Measurements from ENCODE around the gene DNM3.
"Not testable (repeated sequence)": the region's sequence is repeated elsewhere in the genome, so short reads cannot be mapped to it uniquely, and the experiment has no call there.

The DNM3 gene

GRCh38 chr1:172344444-172344843 is 503.1 kb downstream of the DNM3 start:
- no peak for DNase-seq

DNA sequence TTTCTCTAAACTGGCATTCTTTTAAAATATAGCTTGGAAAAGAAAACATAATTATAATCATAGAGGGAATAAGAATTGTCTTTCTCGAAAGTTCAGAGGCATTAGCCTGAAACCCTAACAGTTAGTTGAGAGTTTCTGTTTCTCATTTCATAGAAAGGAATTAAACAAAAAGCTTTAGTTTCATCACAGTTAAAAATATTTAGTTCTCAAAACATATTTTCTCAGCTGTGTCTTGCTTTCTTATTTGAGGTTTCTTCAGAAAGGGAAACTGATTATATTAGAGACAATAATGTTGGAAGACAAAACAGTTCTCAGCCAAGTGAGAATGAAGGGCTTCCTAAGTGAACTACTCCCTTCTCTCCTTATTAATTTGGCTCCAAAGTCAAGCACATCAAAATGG is 503.8 kb downstream of the DNM3 start:
- DNase-seq, result no peak

DNA sequence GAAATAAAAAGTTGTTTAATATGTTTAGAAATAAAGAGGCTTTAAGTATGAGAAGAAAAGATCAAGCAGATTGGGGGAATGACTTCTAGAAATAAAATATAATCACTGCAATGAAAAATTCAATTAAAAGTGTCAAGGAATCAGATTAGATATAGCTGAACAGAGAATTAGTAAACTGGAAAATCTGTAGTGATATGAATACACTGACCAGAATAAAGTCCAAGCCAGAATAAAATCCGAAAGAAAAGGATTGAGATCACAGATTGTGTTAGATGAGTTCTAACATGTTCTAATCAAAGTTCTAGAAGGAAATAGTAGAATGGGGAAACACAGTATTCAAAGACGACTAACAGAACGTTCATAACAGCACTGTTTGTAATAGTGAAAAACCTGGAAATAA is 506.1 kb downstream of the DNM3 start:
- DNase-seq, result no peak

- DNase-seq, result peak; percentile 23
Measured at GRCh38 chr1:172350856-172351255, 509.6 kb downstream of the DNM3 start.

GRCh38 chr1:172351346-172351745 is 510.0 kb downstream of the DNM3 start:
- peak; percentile 59 for DNase-seq

GRCh38 chr1:172351754-172352161 is 510.5 kb downstream of the DNM3 start:
- peak; percentile 85 for DNase-seq

- peak; percentile 39 for DNase-seq
Measured at GRCh38 chr1:172352435-172352834, 511.1 kb downstream of the DNM3 start.

DNA sequence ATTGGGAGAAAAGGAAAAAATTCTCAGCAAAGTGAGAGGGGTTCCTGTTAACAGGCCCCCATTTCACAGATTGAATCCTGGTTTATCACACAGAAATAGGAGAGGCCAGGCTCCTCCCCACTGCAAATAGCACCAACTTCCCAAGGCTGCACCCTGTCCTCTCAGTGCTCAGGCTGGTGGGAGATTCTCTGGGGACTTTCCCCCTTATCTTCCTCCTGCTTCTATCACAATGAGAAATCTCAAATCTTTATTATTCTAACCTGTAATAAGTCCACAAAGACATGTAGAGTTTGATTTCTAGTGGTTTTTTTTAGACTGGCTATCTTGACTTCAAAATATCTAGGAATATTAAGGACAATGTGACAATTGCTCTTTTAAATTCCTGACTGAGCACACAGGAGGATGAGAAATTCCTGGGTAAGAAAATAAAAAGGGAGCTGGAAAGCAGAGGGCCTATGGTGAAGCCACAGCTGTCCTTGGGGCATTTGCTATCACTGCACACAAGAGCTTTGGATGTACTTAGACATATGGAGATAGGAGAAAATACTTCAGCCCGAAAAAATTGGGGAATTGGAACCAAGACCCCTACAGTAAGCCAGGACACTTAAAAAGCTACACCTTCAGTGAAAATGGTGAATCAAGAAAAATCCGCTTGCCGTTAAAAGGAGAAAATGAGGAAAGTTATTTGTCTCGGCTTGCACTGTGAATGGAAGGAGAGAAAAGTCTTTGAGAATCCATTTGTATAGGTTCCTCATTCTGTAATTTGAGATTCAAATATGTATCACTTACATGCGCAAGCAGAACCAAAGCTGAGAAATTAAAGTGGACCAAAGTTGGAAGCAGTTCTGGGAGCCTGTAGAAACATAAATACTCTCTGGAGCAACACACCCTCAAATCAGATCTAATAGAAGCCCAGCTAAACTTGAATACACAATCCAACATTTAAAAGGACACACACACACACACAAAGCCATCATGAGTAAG is 513.3 kb downstream of the DNM3 start:
- no peak for DNase-seq

DNA sequence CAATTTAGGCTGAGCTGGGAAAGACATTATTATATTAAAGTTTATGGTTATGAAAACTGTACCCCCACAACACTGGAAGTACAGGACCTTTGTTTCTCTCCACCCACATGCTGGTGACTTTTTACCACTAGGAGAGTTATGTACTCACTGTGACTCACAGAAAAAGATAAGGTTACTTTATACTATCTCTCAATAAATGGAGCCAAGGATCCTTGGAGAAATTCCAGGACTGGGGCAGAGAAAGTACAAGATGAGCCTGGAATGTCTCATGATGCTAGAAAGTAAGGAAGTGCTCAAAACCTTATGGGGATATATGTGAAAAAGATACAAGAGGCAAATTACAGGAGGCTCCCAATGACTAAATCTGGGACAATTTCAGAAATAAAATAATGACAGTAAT is 515.3 kb downstream of the DNM3 start:
- DNase-seq, result peak; percentile 91

DNA sequence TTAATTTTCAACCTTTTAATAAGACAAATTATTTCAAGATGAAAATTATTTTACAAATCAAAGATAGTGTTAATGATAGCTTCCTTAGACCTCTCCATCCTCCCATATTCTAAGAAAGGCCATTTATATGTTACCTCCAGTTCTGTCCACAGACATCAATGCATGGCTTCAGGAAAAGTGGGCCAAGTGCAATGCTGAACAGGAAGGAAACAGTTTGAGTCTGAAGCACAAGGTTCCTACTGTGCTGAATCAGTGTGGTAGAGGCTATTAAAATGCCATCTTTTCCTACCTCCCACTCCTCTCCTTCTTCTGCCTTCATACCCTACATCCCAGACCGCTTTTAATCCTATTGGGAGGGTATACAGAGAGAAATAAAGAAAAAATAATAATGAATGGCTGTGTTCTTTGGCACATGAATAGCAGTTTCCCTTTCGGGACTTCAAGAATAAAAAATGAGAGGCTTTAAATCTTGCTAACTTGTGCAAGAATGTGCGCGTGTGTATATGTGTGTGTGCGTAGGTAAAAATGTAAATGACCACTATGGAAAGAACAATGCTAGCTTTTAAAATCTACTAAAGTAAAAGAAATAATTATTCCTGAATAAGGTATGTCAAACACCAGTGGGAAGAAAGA is 516.6 kb downstream of the DNM3 start:
- no peak for DNase-seq

DNA sequence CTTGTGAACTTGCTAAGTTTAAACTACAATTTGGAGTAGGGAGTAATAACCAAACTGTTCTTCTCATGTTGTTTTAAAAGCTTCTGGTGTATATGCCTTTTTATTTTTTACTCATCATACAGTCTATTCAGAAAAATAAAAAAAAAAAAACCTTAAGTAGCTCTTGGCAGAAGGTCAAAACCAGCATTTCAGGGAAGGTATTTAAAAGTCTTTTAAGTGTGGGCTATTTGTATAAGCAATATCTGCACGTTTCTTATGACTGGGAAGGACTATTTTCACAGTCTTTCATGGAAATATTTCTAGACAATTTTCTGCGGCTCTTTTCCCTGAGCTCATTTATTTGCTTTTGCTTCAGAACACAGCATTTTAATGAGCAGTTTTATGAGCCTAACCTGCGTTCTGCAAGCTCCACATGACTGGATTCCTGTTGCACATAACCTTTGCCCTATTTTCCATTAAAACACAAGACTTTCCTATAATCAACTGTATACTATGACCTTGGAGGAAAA is 518.2 kb downstream of the DNM3 start:
- DNase-seq, result peak; percentile 86

DNA sequence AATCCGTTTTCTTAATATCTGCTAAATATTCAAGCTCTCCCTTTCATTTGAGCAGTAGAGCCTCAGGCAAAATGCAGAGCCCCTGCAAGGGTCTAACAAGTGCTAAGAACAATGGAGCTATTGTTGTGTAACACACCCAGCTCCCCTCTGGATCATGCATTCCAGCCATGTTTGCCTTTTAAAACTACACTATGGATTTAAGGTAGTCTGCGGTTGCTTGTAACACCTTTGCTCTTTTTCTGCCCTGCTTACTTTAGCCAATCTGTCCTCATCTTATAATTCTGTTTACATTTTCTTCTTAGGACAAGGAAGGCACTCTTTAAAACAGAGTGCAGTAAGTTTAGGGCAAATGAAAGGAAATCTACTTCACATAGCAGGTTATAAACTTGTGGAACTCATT is 519.2 kb downstream of the DNM3 start:
- DNase-seq, result no peak

DNA sequence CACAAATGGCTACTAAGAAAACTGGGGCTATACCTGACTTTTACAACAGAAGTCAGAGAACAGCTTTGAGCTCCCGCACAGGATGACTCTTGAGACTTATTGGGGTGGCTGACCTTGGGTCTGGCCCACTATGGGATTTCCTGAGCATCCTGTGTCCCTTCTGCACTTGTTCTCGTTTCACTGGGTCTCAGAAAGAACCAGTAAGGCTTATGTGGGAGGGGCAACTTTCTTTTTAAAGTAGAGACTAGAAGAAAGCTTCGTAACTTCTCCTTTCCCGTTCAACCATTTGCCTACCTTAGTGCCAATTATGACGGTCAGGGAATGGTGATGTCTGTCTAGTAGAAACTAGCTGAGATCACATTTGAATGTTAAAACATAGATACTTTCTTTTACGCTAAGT is 519.7 kb downstream of the DNM3 start:
- DNase-seq, result no peak

DNA sequence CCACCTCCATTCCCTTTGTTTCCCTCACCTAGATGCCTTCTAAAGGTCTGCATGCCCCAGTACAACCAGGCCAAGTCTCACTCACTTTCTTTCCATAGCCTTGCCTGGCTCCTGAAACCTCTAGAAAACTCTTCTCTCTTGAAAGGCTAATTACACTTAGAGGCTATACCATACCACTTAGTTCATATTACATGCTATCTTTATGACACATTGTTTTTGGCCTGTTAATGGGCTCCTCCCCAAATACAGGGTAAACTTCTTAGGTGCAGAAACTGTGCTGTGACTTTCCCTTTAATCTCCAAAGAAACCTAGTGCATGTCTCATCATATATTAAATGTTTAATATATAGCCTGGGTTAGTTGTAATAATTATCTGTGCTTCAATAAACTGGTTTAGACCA is 522.6 kb downstream of the DNM3 start:
- DNase-seq, result no peak

- not testable (repeated sequence) for DNase-seq
Measured at GRCh38 chr1:172371646-172372045, 530.3 kb downstream of the DNM3 start.

GRCh38 chr1:172373864-172374263 is 532.6 kb downstream of the DNM3 start:
- no peak for DNase-seq

- no peak for DNase-seq
Measured at GRCh38 chr1:172375211-172375631, 533.9 kb downstream of the DNM3 start.

GRCh38 chr1:172376431-172376830 is 535.1 kb downstream of the DNM3 start:
- DNase-seq, result no peak

- no peak for DNase-seq
Measured at GRCh38 chr1:172377565-172377964, 536.3 kb downstream of the DNM3 start.

- peak; percentile 25 for DNase-seq
Measured at GRCh38 chr1:172378109-172378760, 536.9 kb downstream of the DNM3 start.

DNA sequence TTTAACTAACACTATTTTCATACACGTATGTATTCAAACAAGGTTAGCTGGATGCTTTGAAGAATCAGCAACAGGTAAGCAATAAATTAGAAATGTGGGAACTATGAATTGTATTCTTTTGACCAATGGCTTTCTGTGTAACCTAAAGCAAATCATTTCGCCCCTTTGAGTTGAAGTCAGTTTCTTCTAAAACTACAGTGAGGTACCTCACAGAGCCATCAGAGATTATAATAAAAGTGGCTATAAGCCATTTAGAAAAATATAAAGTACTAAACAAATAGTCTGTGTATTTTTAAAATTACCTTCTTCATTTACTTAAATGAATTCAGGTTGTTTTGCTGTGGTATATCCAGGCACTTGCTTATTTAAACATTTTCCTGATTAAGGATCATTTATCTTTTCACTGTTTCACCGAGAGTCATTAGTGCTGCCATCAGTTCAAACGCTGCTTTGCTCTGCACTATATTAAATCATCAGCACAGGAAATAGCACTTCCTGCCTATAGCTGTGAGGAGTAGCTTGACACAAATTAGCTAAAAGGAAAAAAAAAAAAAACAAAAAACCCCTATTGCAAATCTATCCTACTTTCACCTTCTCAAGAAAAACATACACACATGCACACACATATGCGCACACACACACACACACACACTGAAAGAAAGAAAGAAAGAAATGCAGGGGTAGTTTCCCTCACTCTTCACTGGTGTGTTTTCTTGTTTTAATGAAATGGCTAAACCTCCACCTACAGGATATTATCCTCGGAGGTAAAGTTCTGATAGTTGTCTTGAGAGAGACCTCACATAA is 539.3 kb downstream of the DNM3 start:
- peak; percentile 24 for DNase-seq

DNA sequence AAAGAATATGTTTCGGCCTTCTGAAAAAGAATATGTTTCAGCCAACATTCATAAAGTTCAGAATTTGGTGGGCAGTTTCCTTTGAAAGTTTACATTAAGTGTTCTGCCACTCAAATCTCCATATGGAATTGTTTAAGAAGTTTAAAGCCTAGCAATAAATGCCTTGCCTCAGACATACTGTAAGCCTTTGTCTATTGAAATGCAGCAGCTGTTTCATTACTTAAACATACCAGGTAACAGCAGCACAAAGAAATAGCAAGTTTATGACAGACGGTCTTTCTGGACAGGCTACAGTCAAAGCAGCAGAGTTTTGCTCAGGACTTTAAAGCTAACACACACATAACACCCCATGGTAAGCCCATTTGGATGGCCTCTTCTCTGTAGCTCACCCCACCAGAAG is 540.6 kb downstream of the DNM3 start:
- peak; percentile 77 for DNase-seq

DNA sequence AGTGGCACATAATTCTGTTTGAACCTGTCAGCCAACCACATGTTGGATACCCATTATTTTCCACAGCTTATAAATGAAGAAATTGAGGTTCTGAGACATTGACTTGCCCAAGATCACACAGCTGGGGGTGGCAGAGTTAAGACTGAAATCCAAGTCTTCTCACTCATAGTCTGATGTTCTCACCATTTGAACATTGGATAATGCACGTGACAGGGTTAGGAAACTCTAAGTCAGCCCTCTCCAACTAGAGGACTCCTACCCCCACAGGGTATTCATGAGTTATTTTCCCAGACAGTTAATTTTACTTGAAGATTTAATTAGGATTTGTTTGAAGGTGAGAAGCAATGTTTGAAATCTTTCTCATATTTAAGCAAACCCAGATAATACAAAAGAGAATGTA is 541.1 kb downstream of the DNM3 start:
- peak; percentile 29 for DNase-seq
